GM12878 (cell line): ENCODE data around the gene ADGB. TPM values are rescaled to one million over a fixed set of nuclear protein-coding genes. Genes with fewer than 3 reads are reported as not detected.

Source experiments
- ATAC-seq: fragments of 200-7000 bp; cut with Tn5 transposase; 3 replicates; pipeline ENCODE4 v1.9.1; 2020; ENCODE audit warnings: mild to moderate bottlenecking, moderate library complexity
- BruUV-seq: library from RNA; stranded (reverse); fragments of 400-500 nt; replicated peaks from 2 replicates; lab custom pipeline; 2021; lab: Mats Ljungman, UMichigan
- CTCF ChIA-PET: fragments of 300-600 bp; sonication (Branson Sonifier 250); formaldehyde crosslinking; extraction: SDS; loops from one replicate; lab custom pipeline; 2021; ENCODE audit warnings: inconsistent platforms; lab: Yijun Ruan, JAX
- POLR2A ChIA-PET: fragments of 350-600 bp; formaldehyde crosslinking; extraction: SDS; loops from one replicate; lab custom pipeline; 2021; ENCODE audit warnings: inconsistent platforms; lab: Charles Lee
- RAD21 ChIA-PET: fragments of 300-600 bp; sonication (Branson Sonifier 250); formaldehyde crosslinking; loops from one replicate; lab custom pipeline; 2023; ENCODE audit warnings: antibody characterized with exemption; ENCODE audit not compliant: unreplicated experiment; lab: Charles Lee
- SMC1A ChIA-PET: fragments of 300-600 bp; sonication (Branson Sonifier 250); formaldehyde crosslinking; loops from one replicate; lab custom pipeline; 2023; ENCODE audit not compliant: unreplicated experiment, uncharacterized antibody; lab: Charles Lee
- DNase-seq: peaks from one replicate; pipeline ENCODE4 v3.0.0-alpha.2; 2011; ENCODE audit warnings: low read depth, low spot score
- FAIRE-seq: peaks from 3 replicates; lab custom pipeline; 2011; peaks lifted over from hg19 to GRCh38; lab: Jason Lieb, UNC
- H2AFZ ChIP-seq: 2 replicates; pipeline ENCODE4 v1.6.0; 2011; ENCODE audit warnings: low read depth, low read length, control low read depth; ENCODE audit not compliant: control insufficient read depth
- H3K27ac ChIP-seq: 2 replicates; pipeline ENCODE4 v1.5.1; 2011; ENCODE audit warnings: control low read depth; ENCODE audit not compliant: control insufficient read depth, insufficient read depth
- H3K27me3 ChIP-seq, 2 experiments: replicated peaks in 1 of 2; 2 replicates each; pipeline versions ENCODE4 v1.6.0 to v1.6.1; 2011; ENCODE audit warnings: low read length in 1 of 2; ENCODE audit not compliant: control insufficient read depth in 2 of 2, insufficient read depth in 2 of 2
- H3K36me3 ChIP-seq, 2 experiments: 2 replicates each; pipeline ENCODE4 v1.5.1; 2011; ENCODE audit warnings: low read length in 1 of 2; ENCODE audit not compliant: control insufficient read depth in 2 of 2, insufficient read depth in 2 of 2
- H3K4me1 ChIP-seq: 2 replicates; pipeline ENCODE4 v1.6.1; 2011; ENCODE audit warnings: mild to moderate bottlenecking, low read length, moderate library complexity, mixed read lengths; ENCODE audit not compliant: control insufficient read depth, insufficient read depth
- H3K4me2 ChIP-seq: 2 replicates; pipeline ENCODE4 v1.6.0; 2011; ENCODE audit warnings: control low read depth; ENCODE audit not compliant: control insufficient read depth, insufficient read depth
- H3K4me3 ChIP-seq: fragments of 200-600 bp; sonication (generic); 2 replicates; pipeline ENCODE4 v1.5.1; 2016
- H3K79me2 ChIP-seq: 2 replicates; pipeline ENCODE4 v1.6.0; 2011; ENCODE audit warnings: low read length; ENCODE audit not compliant: control insufficient read depth, insufficient read depth
- H3K9ac ChIP-seq: 2 replicates; pipeline ENCODE4 v1.8.0; 2011; ENCODE audit warnings: low read length, control low read depth, mixed read lengths; ENCODE audit not compliant: control insufficient read depth, insufficient read depth
- H3K9me3 ChIP-seq: replicated peaks from 3 replicates; pipeline ENCODE4 v1.5.1; 2011; ENCODE audit warnings: mild to moderate bottlenecking, low read length; ENCODE audit not compliant: control insufficient read depth, insufficient read depth
- H4K20me1 ChIP-seq: 2 replicates; pipeline ENCODE4 v1.6.0; 2011; ENCODE audit not compliant: control insufficient read depth, insufficient read depth
- EZH2 ChIP-seq: IDR thresholded peaks from 2 replicates; pipeline ENCODE4 v1.6.1; 2012; ENCODE audit warnings: low read depth, mild to moderate bottlenecking, control low read depth, inconsistent platforms, low read length, borderline replicate concordance; ENCODE audit not compliant: control insufficient read depth
- FOXK2 ChIP-seq: fragments of 450-650 bp; IDR thresholded peaks from 2 replicates; pipeline ENCODE4 v1.6.1; 2017; ENCODE audit warnings: mild to moderate bottlenecking, moderate library complexity
- GABPA ChIP-seq: IDR thresholded peaks from 2 replicates; pipeline ENCODE4 v1.6.1; 2014; ENCODE audit warnings: antibody characterized with exemption, low read depth, mild to moderate bottlenecking, inconsistent platforms
- HDAC6 ChIP-seq: fragments of 200-600 bp; sonication (generic); IDR thresholded peaks from one replicate; pipeline ENCODE4 v1.8.0; 2017; ENCODE audit warnings: antibody characterized with exemption; ENCODE audit not compliant: unreplicated experiment
- IKZF1 ChIP-seq: fragments of 450-650 bp; conservative IDR thresholded peaks from 2 replicates; pipeline ENCODE4 v1.6.1; 2017; ENCODE audit warnings: antibody characterized with exemption, mild to moderate bottlenecking
- NFIC ChIP-seq: IDR thresholded peaks from 2 replicates; pipeline ENCODE4 v1.6.1; 2012; ENCODE audit warnings: low read depth, mild to moderate bottlenecking, inconsistent platforms, low read length, moderate library complexity
- NFYB ChIP-seq: IDR thresholded peaks from 2 replicates; pipeline ENCODE4 v1.6.1; 2011; ENCODE audit warnings: low read depth, mild to moderate bottlenecking, low read length, improper control_type of control experiment, moderate library complexity; ENCODE audit not compliant: insufficient read depth
- RAD51 ChIP-seq: fragments of 450-650 bp; IDR thresholded peaks from 2 replicates; pipeline ENCODE4 v1.6.1; 2016; ENCODE audit warnings: moderate library complexity, mild to moderate bottlenecking, inconsistent platforms
- SP1 ChIP-seq: IDR thresholded peaks from one replicate; pipeline ENCODE4 v1.6.1; 2011; ENCODE audit warnings: low read depth, low read length
- TCF12 ChIP-seq: IDR thresholded peaks from 2 replicates; pipeline ENCODE4 v1.6.1; 2011; ENCODE audit warnings: low read depth, mild to moderate bottlenecking, low read length
- ZBTB33 ChIP-seq: fragments of 450-650 bp; IDR thresholded peaks from 2 replicates; pipeline ENCODE4 v1.6.1; 2017; ENCODE audit warnings: mild to moderate bottlenecking
- ZNF217 ChIP-seq: fragments of 450-650 bp; IDR thresholded peaks from 2 replicates; pipeline ENCODE4 v1.6.1; 2017; ENCODE audit warnings: antibody characterized with exemption, mild to moderate bottlenecking
- ZNF592 ChIP-seq: fragments of 450-650 bp; IDR thresholded peaks from 2 replicates; pipeline ENCODE4 v1.6.1; 2017; ENCODE audit warnings: mild to moderate bottlenecking, moderate library complexity
- WGBS: methylation state at CpG from one replicate; pipeline ENCODE4 v1.1.6; 2016; ENCODE audit warnings: low lambda C conversion rate; ENCODE audit not compliant: insufficient replicate concordance, insufficient coverage; ENCODE audit errors: missing lambda C conversion rate; 5-methylcytosine and 5-hydroxymethylcytosine counted together
- in situ Hi-C: fragments of 300-500 bp; cut with MboI; formaldehyde crosslinking; loops from 9 replicates; pipeline ENCODE4 v1.14.3; 2018; ENCODE audit warnings: mixed read lengths
- intact Hi-C: fragments of 100-400 bp; cut with micrococcal nuclease; formaldehyde crosslinking; loops from one replicate; pipeline ENCODE4 v1.14.2; 2022; ENCODE audit not compliant: unreplicated experiment
- polyA plus RNA-seq, 11 experiments: library from polyadenylated mRNA; depleted of rRNA in 4 of 11; unstranded in 6 of 11; stranded (reverse) in 5 of 11; fragments of >200 nt; fragmentation: Nextera tagmentation in 4 of 11; fragmentation: Illumina TruSeq in 1 of 11; extraction: Ambion mirVana in 4 of 11; extraction: Trizol in 1 of 11; gene quantifications; 1 replicate in 1 of 11; 2 replicates in 10 of 11; pipeline versions ENCODE4 v1.2.1 to v1.2.3, GENCODE V29; 2011 to 2016; ENCODE audit warnings: inconsistent platforms in 2 of 11, missing spikeins in 2 of 11, low read depth in 1 of 11
- total RNA-seq, 4 experiments: library from RNA; depleted of rRNA in 3 of 4; stranded (reverse); fragments of >200 nt in 3 of 4; fragmentation: Illumina TruSeq in 1 of 4; extraction: Trizol in 1 of 4; gene quantifications; 2 replicates each; pipeline versions ENCODE4 v1.2.1 to v1.2.3, GENCODE V29; 2013 to 2021

The ADGB gene
- total and polyA plus RNA-seq, 10 of the 15 experiments (the other 5 are each of a cell fraction or from before 2014, with no cell fraction given): not detected

GRCh38 chr6:146701632-146702031 lies 102.9 kb downstream of the ADGB start:
- Histone ChIP-seq H3K4me1 (no peaks in the 10 kb centered on the region), H3K79me2 (no peaks in the 10 kb centered on the region), H3K9ac (no peak overlapping the region), H3K27me3 (no peaks in the 10 kb centered on the region), H4K20me1 (no peaks in the 10 kb centered on the region), H3K4me2 (no peak overlapping the region), H3K9me3 (no peaks in the 10 kb centered on the region), H3K4me3 (no peak overlapping the region), H2AFZ (no peak overlapping the region), H3K36me3 (no peaks in the 10 kb centered on the region), H3K27ac (no peak overlapping the region)
- BruUV-seq: no TSS peak
- ATAC-seq (no peak), DNase-seq (no peak), FAIRE-seq (no peak)
- intact Hi-C loops: loop anchor here (2.0 kb wide), 2 partner anchors 661 to 773 kb away; no protein-coding TSS in a partner anchor
- ChIA-PET POLR2A (no interaction called here), RAD21 (interaction anchor here (1.7 to 4.7 kb wide), 2 partner anchors 661 to 773 kb away, joined by 6 to 21 read pairs; no protein-coding TSS in a partner anchor), SMC1A (interaction anchor here (0.9 kb wide), 1 partner anchor 27 kb away, joined by 3 read pairs; no protein-coding TSS in a partner anchor), CTCF (interaction anchor here (5.1 kb wide), 1 partner anchor 773 kb away, joined by 35 read pairs; no protein-coding TSS in a partner anchor)
- in situ Hi-C loops: loop anchor here (10.0 kb wide), 1 partner anchor 767 kb away; no protein-coding TSS in a partner anchor
- 31% methylated on average over 2 of the region's 2 CpGs for WGBS
- no peak for TF ChIP-seq FOXK2
- TF ChIP-seq ZBTB33: no peak
- TF ChIP-seq ZNF592: no peak
- no peak for TF ChIP-seq NFYB
- TF ChIP-seq SP1: no peak
- TF ChIP-seq GABPA: no peak
- no peak for TF ChIP-seq ZNF217
- no peak for TF ChIP-seq HDAC6
- TF ChIP-seq IKZF1: no peak
- no peak for TF ChIP-seq EZH2
- TF ChIP-seq TCF12: no peak
- TF ChIP-seq NFIC: no peak
- TF ChIP-seq RAD51: no peak
